ENCODE measurements around the gene AGAP1.

The AGAP1 gene

DNA sequence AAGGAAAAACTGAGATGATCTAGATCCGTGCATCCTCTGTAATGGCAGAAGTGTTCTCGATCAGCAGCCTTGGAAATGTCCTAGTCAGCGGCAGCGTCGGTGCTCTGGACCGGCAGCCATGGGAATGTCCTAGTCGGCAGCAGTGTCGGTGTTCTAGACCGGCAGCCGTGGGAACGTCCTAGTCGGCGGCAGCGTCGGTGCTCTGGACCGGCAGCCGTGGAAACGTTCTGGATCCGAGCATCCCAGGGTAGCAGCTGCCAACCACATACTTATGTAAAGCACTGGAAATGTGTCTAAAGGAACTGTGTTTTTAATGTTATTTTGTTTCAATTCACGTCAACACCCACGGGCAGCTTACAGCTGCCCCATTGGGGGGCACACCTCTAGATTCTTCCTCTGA lies 615.6 kb downstream of the AGAP1 start:
- DNase-seq = no peak
- TF ChIP-seq, protein P1, sequence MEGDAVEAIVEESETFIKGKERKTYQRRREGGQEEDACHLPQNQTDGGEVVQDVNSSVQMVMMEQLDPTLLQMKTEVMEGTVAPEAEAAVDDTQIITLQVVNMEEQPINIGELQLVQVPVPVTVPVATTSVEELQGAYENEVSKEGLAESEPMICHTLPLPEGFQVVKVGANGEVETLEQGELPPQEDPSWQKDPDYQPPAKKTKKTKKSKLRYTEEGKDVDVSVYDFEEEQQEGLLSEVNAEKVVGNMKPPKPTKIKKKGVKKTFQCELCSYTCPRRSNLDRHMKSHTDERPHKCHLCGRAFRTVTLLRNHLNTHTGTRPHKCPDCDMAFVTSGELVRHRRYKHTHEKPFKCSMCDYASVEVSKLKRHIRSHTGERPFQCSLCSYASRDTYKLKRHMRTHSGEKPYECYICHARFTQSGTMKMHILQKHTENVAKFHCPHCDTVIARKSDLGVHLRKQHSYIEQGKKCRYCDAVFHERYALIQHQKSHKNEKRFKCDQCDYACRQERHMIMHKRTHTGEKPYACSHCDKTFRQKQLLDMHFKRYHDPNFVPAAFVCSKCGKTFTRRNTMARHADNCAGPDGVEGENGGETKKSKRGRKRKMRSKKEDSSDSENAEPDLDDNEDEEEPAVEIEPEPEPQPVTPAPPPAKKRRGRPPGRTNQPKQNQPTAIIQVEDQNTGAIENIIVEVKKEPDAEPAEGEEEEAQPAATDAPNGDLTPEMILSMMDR (IDR thresholded peaks at IDR 0.05; ENCODE audit: low read depth, low read length, missing control alignments) = no peak
- in situ Hi-C loops (cut with HindIII; ENCODE audit: low pct_ligation_motif_present, low sequenced_read_pairs) = no loop called here

DNA sequence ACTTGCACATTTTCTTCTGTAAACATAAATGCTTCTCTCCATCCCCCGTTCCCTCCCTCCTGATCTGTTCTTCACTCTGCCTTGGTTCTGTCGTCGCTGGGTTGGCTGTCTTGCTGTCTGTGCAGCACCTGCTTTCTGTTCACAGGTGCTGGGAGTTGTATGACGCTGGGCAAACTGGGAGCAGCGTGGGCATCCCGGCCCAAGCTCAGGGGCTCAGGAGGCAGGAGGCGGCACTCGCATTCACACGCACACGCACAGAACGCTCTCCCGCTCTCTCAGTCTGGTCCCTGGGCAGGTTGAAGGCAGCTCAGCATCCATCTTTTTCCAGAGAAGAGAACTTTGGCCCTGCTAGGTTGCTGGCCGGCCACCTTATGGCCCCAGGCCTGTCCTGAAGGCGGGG lies 618.6 kb downstream of the AGAP1 start:
- DNase-seq = no peak
- H3K36me3 ChIP-seq (replicated peaks) = no peaks in the 10 kb centered on the region
- no peak overlapping the region for H3K4me3 ChIP-seq (ENCODE audit: low read depth, low read length)
- no peak overlapping the region for H3K27ac ChIP-seq
- in situ Hi-C loops (cut with HindIII; ENCODE audit: low pct_ligation_motif_present, low sequenced_read_pairs) = no loop called here
- TF ChIP-seq, protein P1 (IDR thresholded peaks at IDR 0.05; ENCODE audit: low read depth, low read length, missing control alignments) = no peak
- no peaks in the 10 kb centered on the region for H3K27me3 ChIP-seq (replicated peaks)

More for the DNA sequence above, 615.6 kb downstream of the AGAP1 start:
- Histone ChIP-seq H3K36me3 (replicated peaks) (no peaks in the 10 kb centered on the region), H3K4me3 (ENCODE audit: low read depth, low read length) (no peak overlapping the region), H3K27me3 (replicated peaks) (no peaks in the 10 kb centered on the region), H3K27ac (no peak overlapping the region)

DNA sequence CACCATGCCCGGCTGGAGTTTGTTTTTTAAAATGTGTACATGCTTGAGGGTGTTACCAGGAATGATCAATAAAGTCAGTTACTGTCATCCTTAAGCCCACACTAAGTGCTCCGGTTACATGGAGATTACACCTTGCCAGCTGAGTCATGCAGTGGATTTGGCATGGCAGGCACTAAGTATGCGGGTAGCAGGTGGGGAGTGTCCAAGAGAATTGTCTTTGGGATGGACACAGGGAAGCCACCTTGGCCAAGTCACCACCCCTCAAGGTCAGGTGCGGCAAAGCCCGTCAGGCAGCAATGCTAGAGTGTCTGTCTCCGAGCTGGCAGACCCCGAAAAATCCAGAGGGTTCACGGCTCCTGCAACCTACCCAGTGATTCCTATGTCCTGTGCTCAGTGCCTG lies 619.6 kb downstream of the AGAP1 start:
- TF ChIP-seq, protein P1 (IDR thresholded peaks at IDR 0.05; ENCODE audit: low read depth, low read length, missing control alignments) = no peak
- no peak overlapping the region for H3K4me3 ChIP-seq (ENCODE audit: low read depth, low read length)
- H3K36me3 ChIP-seq (replicated peaks) = no peaks in the 10 kb centered on the region
- H3K27ac ChIP-seq = no peak overlapping the region
- no peaks in the 10 kb centered on the region for H3K27me3 ChIP-seq (replicated peaks)
- no peak for DNase-seq
- in situ Hi-C loops (cut with HindIII; ENCODE audit: low pct_ligation_motif_present, low sequenced_read_pairs) = no loop called here

DNA sequence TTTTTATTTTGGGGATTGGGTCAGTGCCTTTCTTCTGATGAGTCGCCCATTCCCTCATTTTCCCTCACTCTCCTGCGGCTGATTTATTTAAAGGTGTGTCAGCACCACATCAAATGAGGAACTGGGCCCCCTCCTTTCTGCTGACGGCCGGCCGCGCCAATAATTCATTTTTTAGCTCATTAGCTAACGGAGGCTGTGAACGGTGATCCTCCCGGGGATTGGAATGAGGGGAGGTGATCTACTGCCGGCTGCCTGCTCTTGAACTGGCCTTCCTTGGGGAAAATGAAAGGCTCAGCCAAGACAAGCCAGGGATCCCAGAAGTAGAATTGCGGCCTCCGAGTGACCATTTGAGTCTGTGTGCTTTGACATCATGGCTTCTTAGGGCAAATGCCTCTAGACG lies 620.1 kb downstream of the AGAP1 start:
- no peak overlapping the region for H3K27ac ChIP-seq
- no peak overlapping the region for H3K4me3 ChIP-seq (ENCODE audit: low read depth, low read length)
- no peaks in the 10 kb centered on the region for H3K27me3 ChIP-seq (replicated peaks)
- in situ Hi-C loops (cut with HindIII; ENCODE audit: low pct_ligation_motif_present, low sequenced_read_pairs) = no loop called here
- TF ChIP-seq, protein P1 (IDR thresholded peaks at IDR 0.05; ENCODE audit: low read depth, low read length, missing control alignments) = no peak
- H3K36me3 ChIP-seq (replicated peaks) = no peaks in the 10 kb centered on the region
- DNase-seq = no peak

DNA sequence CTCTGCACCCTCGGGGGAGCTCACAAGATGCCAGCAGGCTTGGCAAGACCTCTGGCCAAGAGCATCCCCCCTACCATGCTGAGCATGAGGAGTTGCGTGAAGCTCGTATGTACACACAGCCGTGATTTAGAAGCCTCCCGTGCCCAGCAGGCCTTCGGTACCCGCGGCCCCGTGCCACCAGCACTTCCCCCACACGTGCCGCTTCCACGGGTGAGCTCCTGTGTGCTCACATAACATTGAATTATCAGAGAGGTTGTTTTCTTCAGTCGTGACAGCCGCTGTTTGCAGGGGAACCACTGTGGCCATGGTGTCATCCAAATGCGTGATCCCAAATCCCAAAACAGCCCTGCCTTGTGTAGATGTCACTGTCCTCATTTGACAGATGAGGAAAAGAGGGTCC lies 621.1 kb downstream of the AGAP1 start:
- TF ChIP-seq, protein P1 (IDR thresholded peaks at IDR 0.05; ENCODE audit: low read depth, low read length, missing control alignments) = no peak
- DNase-seq = no peak
- Histone ChIP-seq H3K27me3 (replicated peaks) (no peaks in the 10 kb centered on the region), H3K36me3 (replicated peaks) (no peaks in the 10 kb centered on the region), H3K27ac (no peak overlapping the region), H3K4me3 (ENCODE audit: low read depth, low read length) (no peak overlapping the region)
- in situ Hi-C loops (cut with HindIII; ENCODE audit: low pct_ligation_motif_present, low sequenced_read_pairs) = no loop called here

DNA sequence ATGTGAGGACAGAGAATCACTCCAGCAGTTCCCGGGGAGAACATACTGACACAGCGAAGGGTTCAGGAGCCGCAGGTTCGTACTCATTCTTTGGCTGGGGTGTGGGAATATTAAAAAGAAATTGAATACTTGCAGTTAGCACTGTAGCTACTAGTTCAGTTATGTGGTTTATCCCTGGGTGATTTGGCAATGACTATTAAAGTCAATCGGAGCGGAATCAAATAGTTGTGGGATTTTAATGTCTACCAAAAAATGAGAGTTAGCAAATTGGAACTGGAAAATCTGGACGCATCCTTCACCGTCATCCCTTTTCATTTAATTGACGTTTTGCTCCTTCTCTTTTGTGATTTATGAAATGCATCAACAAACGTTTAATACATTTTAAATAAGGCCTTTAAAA lies 623.6 kb downstream of the AGAP1 start:
- Histone ChIP-seq H3K27me3 (replicated peaks) (no peaks in the 10 kb centered on the region), H3K36me3 (replicated peaks) (no peaks in the 10 kb centered on the region), H3K27ac (no peak overlapping the region), H3K4me3 (ENCODE audit: low read depth, low read length) (no peak overlapping the region)
- in situ Hi-C loops (cut with HindIII; ENCODE audit: low pct_ligation_motif_present, low sequenced_read_pairs) = no loop called here
- TF ChIP-seq, protein P1 (IDR thresholded peaks at IDR 0.05; ENCODE audit: low read depth, low read length, missing control alignments) = no peak
- DNase-seq = no peak

All from brain microvascular endothelial cell (primary cell).